PC-3 (cell line): Measurements from ENCODE around the gene RHBDD2. TPM values are rescaled to one million over a fixed set of nuclear protein-coding genes. Genes with fewer than 3 reads are reported as not detected.

ENCODE experiments used
- ATAC-seq: fragments of 200-7000 bp; cut with Tn5 transposase; 2 replicates; pipeline ENCODE4 v1.9.1; 2020; ENCODE audit warnings: mild to moderate bottlenecking, moderate library complexity
- BruUV-seq: library from RNA; stranded (reverse); fragments of 400-500 nt; replicated peaks from 2 replicates; lab custom pipeline; 2021; lab: Mats Ljungman, UMichigan
- CTCF ChIA-PET: fragments of 300-600 bp; sonication (Branson Sonifier 250); formaldehyde crosslinking; loops from one replicate; lab custom pipeline; 2022; ENCODE audit warnings: antibody characterized with exemption; lab: Charles Lee
- POLR2A ChIA-PET: fragments of 300-600 bp; sonication (Branson Sonifier 250); formaldehyde crosslinking; loops from one replicate; lab custom pipeline; 2022; ENCODE audit warnings: antibody characterized with exemption; ENCODE audit not compliant: unreplicated experiment; lab: Charles Lee
- DNase-seq: peaks from one replicate; pipeline ENCODE4 v3.0.0-alpha.2; 2015
- H2AFZ ChIP-seq: fragments of 300-600 bp; sonication (generic); 2 replicates; pipeline ENCODE4 v1.6.0; 2016; ENCODE audit warnings: antibody characterized with exemption, low read length
- H3F3A ChIP-seq: fragments of 300-600 bp; sonication (generic); one replicate; pipeline ENCODE4 v1.6.0; 2017; ENCODE audit warnings: antibody characterized with exemption, low read length, control low read depth, mild to moderate bottlenecking; ENCODE audit not compliant: unreplicated experiment
- H3K27ac ChIP-seq: fragments of 300-600 bp; sonication (generic); 2 replicates; pipeline ENCODE4 v1.5.1; 2016; ENCODE audit warnings: mild to moderate bottlenecking, low read length
- H3K27me3 ChIP-seq: fragments of 300-600 bp; sonication (generic); 2 replicates; pipeline ENCODE4 v1.6.1; 2016; ENCODE audit warnings: low read length, mixed read lengths
- H3K36me3 ChIP-seq: fragments of 300-600 bp; sonication (generic); 2 replicates; pipeline ENCODE4 v1.6.1; 2016; ENCODE audit warnings: low read depth, mixed run types, low read length, mixed read lengths
- H3K4me1 ChIP-seq: fragments of 300-600 bp; sonication (generic); 2 replicates; pipeline ENCODE4 v1.5.1; 2016; ENCODE audit warnings: low read length; ENCODE audit not compliant: insufficient read depth
- H3K4me2 ChIP-seq: fragments of 300-600 bp; sonication (generic); 2 replicates; pipeline ENCODE4 v1.6.0; 2016; ENCODE audit warnings: low read length
- H3K4me3 ChIP-seq: fragments of 300-600 bp; sonication (generic); 2 replicates; pipeline ENCODE4 v1.5.1; 2016; ENCODE audit warnings: mild to moderate bottlenecking, low read length, mixed read lengths
- H3K79me2 ChIP-seq: fragments of 300-600 bp; sonication (generic); 2 replicates; pipeline ENCODE4 v1.6.1; 2017; ENCODE audit warnings: low read length, mixed read lengths
- H3K9ac ChIP-seq: fragments of 300-600 bp; sonication (generic); 2 replicates; pipeline ENCODE4 v1.6.0; 2016; ENCODE audit warnings: mild to moderate bottlenecking, low read length
- H3K9me2 ChIP-seq: fragments of 300-600 bp; sonication (generic); replicated peaks from 2 replicates; pipeline ENCODE4 v1.6.1; 2016; ENCODE audit warnings: mixed run types, low read length, mixed read lengths
- H3K9me3 ChIP-seq: fragments of 300-600 bp; sonication (generic); 2 replicates; pipeline ENCODE4 v1.6.1; 2016; ENCODE audit warnings: low read length, mixed read lengths
- H4K20me1 ChIP-seq: fragments of 300-600 bp; sonication (generic); 2 replicates; pipeline ENCODE4 v1.6.1; 2016; ENCODE audit warnings: low read length, mixed read lengths
- CTCF ChIP-seq: fragments of 300-600 bp; sonication (generic); conservative IDR thresholded peaks from 2 replicates; pipeline ENCODE4 v1.5.1; 2017; ENCODE audit warnings: antibody characterized with exemption, low read depth, mild to moderate bottlenecking, low read length
- EZH2 ChIP-seq: fragments of 300-600 bp; sonication (generic); IDR thresholded peaks from one replicate; pipeline ENCODE4 v1.6.1; 2017; ENCODE audit warnings: antibody characterized with exemption, mild to moderate bottlenecking, low read length; ENCODE audit not compliant: unreplicated experiment
- EZH2phosphoT487 ChIP-seq: fragments of 300-600 bp; sonication (generic); IDR thresholded peaks from 2 replicates; pipeline ENCODE4 v1.6.1; 2018; ENCODE audit warnings: mild to moderate bottlenecking, antibody characterized with exemption, low read length, borderline replicate concordance
- intact Hi-C: fragments of 100-400 bp; cut with micrococcal nuclease; formaldehyde crosslinking; loops from 2 replicates; pipeline ENCODE4 v1.9.0; 2023
- total RNA-seq: library from RNA; depleted of rRNA; stranded (reverse); fragments of >200 nt; gene quantifications from 2 replicates; pipeline ENCODE4 v1.2.3, GENCODE V29; 2014

The RHBDD2 gene
- total RNA-seq, 1 experiment from 2014 or later: 42.7 TPM

GRCh38 chr7:75868153-75868552 lies 10.7 kb upstream of the RHBDD2 start:
- no peaks in the 10 kb centered on the region for H3K36me3 ChIP-seq
- H3K4me3 ChIP-seq: no peak overlapping the region
- no peak overlapping the region for H3K4me2 ChIP-seq
- H3K9me3 ChIP-seq: no peaks in the 10 kb centered on the region
- H2AFZ ChIP-seq: no peak overlapping the region
- H3F3A ChIP-seq: no peaks in the 10 kb centered on the region
- no peak for DNase-seq
- H3K27ac ChIP-seq: no peak overlapping the region
- ATAC-seq: no peak
- H3K27me3 ChIP-seq: no peaks in the 10 kb centered on the region
- H3K4me1 ChIP-seq: no peaks in the 10 kb centered on the region
- H3K9me2 ChIP-seq: no peaks in the 10 kb centered on the region
- H3K9ac ChIP-seq: no peak overlapping the region
- POLR2A ChIA-PET: no interaction called here
- CTCF ChIA-PET: no interaction called here
- TF ChIP-seq CTCF (no peak), EZH2phosphoT487 (no peak), EZH2 (no peak)
- intact Hi-C loops: no loop called here
- no TSS peak for BruUV-seq
- H3K79me2 ChIP-seq: no peaks in the 10 kb centered on the region
- no peaks in the 10 kb centered on the region for H4K20me1 ChIP-seq

GRCh38 chr7:75869776-75870379 lies 9.0 kb upstream of the RHBDD2 start:
- POLR2A ChIA-PET: no interaction called here
- no peaks in the 10 kb centered on the region for H3K4me1 ChIP-seq
- no TSS peak for BruUV-seq

More at GRCh38 chr7:75869776-75870379, 9.0 kb upstream of the RHBDD2 start:
- intact Hi-C loops: no loop called here
- no peaks in the 10 kb centered on the region for H3K27me3 ChIP-seq
- no peaks in the 10 kb centered on the region for H3K9me3 ChIP-seq
- DNase-seq (peak; percentile 60), ATAC-seq (no peak)
- H3K9ac ChIP-seq: no peak overlapping the region
- no peak overlapping the region for H3K4me3 ChIP-seq
- no peak overlapping the region for H3K27ac ChIP-seq
- H2AFZ ChIP-seq: no peak overlapping the region
- no peaks in the 10 kb centered on the region for H3K79me2 ChIP-seq
- H3K36me3 ChIP-seq: no peaks in the 10 kb centered on the region
- TF ChIP-seq CTCF (no peak), EZH2phosphoT487 (no peak), EZH2 (no peak)
- no peak overlapping the region for H3K4me2 ChIP-seq
- CTCF ChIA-PET: interaction anchor here (0.6 kb wide), 1 partner anchor 245 kb away, joined by 3 read pairs; no protein-coding TSS in a partner anchor
- no peaks in the 10 kb centered on the region for H3K9me2 ChIP-seq
- no peaks in the 10 kb centered on the region for H4K20me1 ChIP-seq
- H3F3A ChIP-seq: no peaks in the 10 kb centered on the region
